Stimulated activated CD4-positive, alpha-beta T cell treated with anti-CD3 and anti-CD28 coated beads, Interleukin-4, amount 100 ng/mL, for 48 hours (primary cell): ENCODE results near the gene UBN1.

Source experiments
- DNase-seq, 2 donors: peaks; one replicate each; pipeline ENCODE4 v3.0.0-alpha.2; 2020; ENCODE audit warnings: low read depth in 2 of 2

Gene UBN1

DNA sequence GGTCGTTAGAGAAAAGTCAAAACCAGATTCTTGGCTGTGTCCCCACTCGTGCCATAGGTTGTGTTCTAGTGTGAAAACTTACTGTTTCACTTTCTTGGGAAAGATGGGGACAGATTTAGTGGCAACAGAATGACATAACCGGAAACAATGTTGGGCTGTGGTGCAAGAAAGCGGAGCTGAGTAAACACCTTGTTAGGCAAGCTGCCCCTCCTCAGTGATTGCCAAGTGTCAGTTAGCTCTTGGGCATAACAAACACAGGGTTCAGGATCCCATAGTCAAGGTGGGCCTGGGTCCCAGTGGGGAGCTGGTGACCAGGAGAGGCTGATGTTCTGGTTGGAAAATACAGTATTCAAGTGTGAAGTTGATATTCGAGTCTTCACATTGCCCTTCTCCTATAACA is 15.4 kb downstream of the UBN1 start:
- no peak for DNase-seq

GRCh38 chr16:4864728-4865127 is 17.4 kb downstream of the UBN1 start:
- no peak for DNase-seq

GRCh38 chr16:4865231-4865860 is 18.1 kb downstream of the UBN1 start:
- no peak for DNase-seq

DNA sequence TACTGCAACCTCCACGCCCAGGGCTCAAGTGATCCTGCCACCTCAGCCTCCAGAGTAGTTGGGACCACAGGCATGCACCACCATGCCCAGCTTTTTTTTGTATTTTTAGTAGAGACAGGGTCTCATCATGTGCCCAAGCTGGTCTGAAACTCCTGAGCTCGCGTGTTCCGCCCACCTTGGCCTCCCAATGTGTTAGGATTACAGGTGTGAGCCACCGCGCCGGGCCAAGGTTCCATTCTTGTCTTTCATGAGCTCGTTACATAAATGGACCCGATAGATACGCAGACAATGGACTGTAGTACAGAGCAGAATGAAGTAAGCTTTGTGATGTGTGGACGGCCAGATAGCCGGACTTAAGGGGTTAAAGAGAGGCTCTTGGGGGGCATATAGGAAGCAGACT is 19.3 kb downstream of the UBN1 start:
- DNase-seq, result no peak

GRCh38 chr16:4868026-4868425 is 20.7 kb downstream of the UBN1 start:
- no peak for DNase-seq

- no peak for DNase-seq
Measured at GRCh38 chr16:4868535-4868934, 21.3 kb downstream of the UBN1 start.

DNA sequence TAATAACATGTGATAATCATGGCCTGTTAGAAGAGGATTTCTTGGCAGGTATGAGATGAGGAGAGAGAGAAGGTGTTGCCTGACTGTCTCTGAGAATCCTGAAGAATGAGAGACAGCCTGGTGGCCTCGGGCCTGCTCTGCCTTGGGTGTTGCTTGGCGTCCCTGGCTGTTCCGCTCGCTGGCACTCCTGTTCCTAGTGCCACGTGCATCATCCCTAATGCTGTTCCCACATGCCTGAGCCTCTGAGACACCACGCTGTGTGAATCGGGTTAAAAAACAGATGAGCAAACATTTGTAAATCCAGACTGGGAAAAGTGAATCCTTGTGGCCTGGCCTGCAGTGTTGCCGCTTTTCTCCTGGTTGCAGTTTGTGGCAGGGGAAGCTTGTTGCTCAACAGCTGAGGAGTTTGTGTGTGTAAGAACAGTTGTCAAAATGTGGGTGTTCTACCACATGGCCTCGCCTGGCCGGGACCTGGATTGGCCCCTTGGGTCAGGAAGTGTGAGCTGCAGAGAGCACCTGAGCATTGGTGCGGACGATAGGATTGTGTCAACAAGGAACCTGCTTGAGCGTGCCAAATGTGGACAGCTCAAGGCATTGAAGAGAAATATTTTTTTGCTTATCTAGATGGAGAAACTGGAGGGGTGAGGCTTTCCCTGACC is 22.0 kb downstream of the UBN1 start:
- DNase-seq, result no peak

DNA sequence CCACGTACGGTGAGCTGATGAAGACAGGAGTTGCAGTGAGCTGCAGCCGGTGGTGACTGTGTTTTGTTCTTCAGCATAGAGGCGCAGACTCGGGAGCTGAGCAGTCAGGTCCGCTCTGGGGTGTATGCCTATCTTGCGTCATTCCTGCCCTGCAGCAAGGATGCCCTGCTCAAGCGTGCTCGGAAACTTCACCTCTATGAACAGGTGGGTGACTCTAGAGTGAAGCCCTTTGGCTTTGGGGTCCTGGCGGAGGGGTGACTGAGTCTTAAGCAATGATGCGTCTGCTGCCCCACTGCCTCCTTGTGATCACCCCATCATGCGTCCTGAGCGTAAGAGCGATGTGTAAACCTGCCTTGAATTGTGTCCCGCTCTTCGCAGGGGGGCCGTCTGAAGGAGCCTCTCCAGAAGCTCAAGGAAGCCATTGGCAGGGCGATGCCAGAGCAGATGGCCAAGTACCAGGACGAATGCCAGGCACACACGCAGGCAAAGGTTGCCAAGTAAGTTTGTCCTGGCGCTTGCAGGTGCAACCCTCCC is 22.9 kb downstream of the UBN1 start:
- no peak for DNase-seq

GRCh38 chr16:4871071-4871470 is 23.8 kb downstream of the UBN1 start:
- no peak for DNase-seq

DNA sequence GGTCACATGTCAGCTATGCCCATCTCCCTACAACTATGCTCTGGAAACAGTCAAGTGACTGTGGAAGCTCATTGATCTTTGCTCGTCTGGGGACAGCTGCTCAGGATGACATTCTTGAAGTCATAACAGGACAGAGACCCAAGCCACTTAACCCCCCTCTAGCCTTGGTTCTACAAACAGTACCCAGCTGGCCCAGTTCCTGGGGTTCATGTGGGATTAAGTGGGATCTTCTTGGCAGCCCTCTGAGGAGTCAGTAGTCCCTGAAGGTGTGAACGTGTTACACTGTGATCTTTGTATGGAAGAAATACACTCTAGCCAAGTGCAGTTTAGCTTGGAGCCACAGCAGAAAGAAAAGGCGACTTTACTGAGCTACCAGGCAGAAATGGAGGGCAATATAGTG is 25.8 kb downstream of the UBN1 start:
- no peak for DNase-seq

DNA sequence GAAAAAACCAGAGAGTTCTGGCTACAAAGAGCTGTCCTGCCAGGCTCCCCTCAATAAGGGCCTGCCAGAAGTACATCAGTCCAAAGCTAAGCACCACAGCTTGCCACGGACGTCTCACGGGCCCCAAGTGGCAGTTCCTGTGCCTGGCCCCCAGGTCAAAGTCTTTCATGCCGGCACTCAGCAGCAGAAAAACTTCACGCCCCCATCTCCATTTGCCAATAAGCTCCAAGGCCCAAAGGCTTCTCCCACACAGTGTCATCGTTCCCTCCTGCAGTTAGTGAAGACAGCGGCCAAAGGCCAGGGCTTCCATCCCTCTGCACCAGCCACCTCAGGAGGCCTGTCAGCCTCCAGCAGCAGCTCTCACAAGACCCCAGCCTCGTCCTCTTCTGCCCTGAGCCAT is 27.4 kb downstream of the UBN1 start:
- no peak for DNase-seq

- no peak for DNase-seq
Measured at GRCh38 chr16:4876646-4877379, 29.5 kb downstream of the UBN1 start.

DNA sequence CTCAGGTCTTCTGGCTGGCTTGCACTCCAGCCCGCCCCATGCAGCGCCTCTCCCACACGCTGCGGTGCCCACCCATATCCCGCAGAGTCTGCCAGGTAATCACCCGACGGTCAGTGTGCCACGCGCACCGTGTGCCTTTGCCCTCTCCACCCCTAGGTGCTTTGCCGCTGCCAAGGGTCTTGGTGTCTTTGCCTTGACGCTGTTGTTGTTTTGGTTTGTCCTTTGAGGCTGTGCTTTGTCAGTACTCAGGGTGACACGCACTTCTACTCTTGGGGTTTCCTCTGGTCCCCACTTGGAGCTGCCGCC is 30.1 kb downstream of the UBN1 start:
- no peak for DNase-seq

GRCh38 chr16:4879049-4879448 is 31.8 kb downstream of the UBN1 start:
- no peak for DNase-seq

DNA sequence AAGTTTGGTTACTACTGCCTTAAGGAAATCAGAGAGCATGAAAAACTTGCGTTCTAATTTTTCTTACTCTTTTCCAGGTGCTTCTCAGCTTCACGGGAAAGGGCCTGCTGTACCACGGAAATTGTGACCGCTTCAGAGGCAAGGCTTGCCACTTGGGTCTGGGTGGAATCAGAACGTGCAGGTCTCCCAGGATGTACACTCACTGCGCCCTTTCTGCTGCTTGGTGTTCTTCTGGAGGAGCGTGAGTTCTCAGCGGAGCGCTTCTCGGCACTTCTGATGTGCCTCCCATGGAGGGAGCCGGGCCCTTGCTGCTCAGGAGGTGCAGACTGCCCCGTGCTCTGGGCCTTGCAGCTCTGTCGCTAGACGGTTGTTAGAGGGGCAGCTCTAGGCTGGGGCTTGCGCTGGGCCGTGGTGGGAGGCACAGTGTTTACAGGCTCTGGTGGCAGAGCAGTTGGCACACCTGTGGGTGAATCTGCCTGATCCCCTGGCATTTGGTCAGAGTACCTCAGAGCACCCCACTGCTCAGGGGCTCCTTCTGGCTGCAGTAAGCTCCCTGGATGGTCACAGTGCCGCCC is 32.8 kb downstream of the UBN1 start:
- DNase-seq, result no peak

- DNase-seq, result no peak
Measured at GRCh38 chr16:4882000-4882632, 34.8 kb downstream of the UBN1 start.

GRCh38 chr16:4882633-4883285 is 35.5 kb downstream of the UBN1 start:
- DNase-seq, result no peak

DNA sequence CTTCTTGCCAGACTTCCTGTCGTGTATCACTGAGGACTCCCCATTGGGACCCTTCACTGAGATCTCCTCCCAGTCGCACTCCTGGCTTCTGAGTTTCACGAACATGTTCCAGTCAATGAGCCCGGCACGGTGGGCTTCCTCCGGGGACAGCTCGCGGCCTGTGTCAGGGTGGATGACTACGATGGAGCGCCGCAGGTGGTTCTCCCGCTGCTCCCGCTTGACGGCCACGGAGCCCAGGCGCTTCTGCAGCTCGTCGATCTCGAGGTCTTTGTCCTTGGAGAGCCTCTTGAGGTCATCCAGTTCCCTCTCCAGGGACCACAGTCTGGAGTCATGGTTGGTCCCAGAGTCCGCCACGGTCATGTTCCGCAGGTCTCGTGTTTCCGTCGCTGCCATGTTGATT is 36.2 kb downstream of the UBN1 start:
- no peak for DNase-seq

- DNase-seq, result no peak
Measured at GRCh38 chr16:4884209-4884608, 36.9 kb downstream of the UBN1 start.

DNA sequence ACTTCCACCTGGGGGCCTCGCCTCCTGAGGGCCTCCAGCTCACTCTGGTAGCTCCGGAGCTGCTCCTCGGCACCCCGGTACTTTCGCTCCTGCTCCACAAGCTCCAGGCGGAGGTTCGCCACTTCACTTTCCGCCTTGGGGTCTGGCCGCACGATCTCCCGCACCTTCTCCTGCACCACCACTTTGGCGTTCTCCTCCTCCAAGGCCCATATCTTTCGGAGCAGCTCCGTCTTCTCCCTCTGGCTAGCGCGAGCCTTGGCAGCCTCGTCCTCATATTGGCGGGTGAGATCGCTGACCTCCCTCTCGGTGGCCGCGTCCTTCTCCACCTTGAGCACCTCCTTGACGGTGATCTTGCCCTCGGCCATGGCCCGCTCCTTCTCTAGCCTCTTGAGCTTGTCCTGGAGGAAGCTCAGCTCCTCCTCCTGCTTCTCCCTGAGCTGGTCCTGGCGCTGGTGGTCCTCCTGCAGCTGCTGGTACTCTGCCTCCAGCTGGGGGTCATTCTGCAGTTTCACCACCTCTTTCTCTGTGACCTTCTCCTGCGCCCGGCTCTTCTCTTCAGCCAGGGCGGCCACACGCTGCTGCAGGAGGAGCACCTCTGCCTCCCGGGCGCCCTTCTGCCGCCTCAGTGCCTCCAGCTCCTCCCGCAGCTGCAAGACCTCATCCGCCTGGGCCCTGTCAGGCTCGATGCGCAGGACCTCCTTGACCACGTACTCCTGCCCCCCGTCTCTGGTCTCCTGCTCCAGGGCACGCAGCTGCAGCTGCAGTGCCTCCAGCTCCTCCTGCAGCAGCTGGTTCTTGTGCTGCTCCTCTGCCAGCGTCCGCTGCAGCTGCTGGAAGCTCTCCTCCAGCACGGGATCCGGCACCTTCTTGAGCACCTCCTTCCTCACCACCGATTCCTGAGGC is 37.9 kb downstream of the UBN1 start:
- DNase-seq, result no peak

DNA sequence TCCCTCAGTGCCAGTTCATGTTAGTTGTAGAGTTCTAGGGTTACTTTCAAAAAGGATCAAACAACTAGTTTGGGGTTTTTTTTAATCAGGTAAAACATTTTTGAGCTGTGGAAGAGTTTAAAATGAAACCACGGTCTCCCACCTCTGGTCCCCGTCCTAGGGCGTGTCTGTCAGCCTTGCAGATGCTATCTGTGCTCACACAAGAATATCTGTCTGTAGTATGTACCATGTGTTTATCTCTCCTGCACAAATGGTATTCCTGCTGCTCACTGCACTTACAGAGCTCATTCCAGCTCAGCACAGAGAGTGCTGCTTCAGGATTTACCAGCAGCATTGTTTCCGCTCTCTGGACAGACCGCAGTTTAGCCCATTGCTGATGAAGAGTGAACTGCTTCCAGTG is 38.9 kb downstream of the UBN1 start:
- no peak for DNase-seq
